Endometrium (tissue), 2 donors: ENCODE measurements around the gene RAB43.

Source experiments
- FAIRE-seq: peaks from 2 replicates; lab custom pipeline; 2012; peaks lifted over from hg19 to GRCh38; lab: Jason Lieb, UNC
- donor health status: control.
- donor health status: control.

Gene RAB43

DNA sequence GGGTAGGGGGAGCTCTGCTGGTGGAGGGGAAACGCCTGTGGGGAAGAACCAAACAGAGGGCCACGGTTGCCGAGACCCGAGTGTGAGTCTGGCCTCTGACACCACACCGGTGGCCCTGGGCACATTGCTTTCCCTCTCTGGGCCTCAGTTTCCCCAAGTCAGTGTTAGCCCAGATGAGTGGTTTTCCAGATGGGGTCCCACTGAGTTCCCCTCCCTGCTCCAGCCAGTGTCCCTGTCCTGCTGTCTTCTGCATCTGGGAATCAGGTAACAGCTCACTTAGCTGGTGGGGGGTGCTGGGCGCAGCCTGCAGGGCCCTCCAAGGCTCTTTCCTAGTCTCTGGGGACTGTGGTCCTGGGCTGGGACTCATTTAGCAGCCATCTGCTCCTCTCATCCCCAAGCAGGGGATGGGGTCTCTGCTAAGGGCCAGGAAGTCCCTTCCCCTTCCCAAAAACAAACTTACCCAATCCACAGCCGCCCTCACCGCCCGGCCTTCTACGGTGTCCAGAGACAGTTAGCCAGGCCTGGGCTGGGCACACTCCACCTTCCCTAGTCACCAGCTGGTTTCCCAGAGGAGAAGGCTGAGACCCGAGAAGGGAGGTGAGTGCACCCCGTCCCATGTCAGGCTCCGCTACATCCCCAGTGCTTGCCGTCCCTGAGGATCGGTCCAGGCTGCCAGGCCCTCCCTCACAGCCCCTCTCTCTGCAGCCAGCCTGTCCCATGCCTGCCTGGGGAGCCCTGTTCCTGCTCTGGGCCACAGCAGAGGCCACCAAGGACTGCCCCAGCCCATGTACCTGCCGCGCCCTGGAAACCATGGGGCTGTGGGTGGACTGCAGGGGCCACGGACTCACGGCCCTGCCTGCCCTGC, 60.3 kb downstream of the RAB43 start:
- no peak for FAIRE-seq

DNA sequence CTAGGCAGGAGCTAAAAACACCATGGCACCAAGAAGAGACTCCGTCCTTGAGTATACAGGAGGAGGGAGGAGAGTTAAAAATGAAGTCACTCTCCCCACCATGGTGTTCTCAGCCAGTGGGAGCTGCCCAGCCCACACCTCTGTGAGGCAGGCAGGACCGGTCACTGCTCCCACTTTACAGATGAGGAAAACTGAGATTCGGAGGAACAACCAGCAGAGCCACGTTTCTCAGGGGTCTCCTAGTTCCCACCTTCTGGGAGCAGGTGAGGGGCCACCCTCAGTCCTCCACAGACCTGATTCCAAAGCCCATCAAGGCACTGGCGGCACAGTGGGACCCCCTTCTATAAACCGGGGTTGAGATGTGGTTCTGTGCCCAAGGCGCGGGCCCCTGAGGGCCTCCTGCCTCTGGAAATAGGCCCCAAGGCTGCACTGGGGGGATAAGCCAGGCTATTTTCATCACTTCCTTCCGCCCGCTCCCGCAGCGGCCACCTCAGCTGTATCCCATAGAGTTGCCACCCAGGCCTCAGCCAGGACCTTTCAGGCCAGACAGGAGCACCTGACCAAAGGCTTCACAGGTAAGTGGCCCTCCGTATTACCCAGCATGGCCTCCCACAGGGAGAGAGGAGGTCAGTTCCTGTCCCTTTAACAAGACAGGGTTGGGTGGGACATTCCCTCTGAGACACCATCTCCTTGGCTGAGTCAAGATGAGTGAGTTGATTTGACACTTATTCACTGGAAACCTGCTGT, 61.2 kb downstream of the RAB43 start, which contains the start of gene GP9:
Gene GP9 (plus strand): TSS at position 504 of the 747 bp plus-strand sequence. CDS start 961 bp downstream, outside the sequence.
- no peak for FAIRE-seq

DNA sequence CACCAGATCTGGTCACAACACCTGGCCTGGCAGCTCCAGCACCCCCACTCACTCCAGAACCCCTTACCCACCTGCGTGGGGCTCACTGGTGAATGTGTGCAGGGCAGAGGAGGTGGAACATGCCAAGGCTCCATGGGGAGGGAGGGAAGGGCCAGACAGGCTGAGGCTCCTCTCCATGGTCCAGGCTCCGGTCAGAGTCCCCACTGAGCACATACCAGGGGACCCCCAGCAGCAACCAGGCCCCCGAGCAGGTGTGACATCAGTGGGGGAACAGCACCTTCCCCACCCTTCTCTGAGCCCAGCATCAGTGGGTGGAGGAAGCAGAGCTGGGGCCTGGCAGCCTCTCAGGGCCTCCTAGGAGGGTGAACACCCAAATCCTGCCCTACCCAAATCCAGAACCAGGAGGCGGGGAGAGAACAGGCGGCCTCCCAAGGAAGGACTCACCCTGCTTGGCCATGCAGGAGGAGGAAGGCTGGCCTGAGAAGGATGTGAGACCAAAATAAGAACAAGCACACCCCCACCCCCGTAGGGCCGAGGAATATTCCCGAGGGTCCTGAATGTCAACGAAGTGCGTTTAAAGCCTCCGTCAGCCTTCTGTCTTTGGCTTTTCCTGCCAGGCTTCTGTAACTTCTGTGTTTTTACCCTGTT, 62.2 kb downstream of the RAB43 start:
- FAIRE-seq: no peak

DNA sequence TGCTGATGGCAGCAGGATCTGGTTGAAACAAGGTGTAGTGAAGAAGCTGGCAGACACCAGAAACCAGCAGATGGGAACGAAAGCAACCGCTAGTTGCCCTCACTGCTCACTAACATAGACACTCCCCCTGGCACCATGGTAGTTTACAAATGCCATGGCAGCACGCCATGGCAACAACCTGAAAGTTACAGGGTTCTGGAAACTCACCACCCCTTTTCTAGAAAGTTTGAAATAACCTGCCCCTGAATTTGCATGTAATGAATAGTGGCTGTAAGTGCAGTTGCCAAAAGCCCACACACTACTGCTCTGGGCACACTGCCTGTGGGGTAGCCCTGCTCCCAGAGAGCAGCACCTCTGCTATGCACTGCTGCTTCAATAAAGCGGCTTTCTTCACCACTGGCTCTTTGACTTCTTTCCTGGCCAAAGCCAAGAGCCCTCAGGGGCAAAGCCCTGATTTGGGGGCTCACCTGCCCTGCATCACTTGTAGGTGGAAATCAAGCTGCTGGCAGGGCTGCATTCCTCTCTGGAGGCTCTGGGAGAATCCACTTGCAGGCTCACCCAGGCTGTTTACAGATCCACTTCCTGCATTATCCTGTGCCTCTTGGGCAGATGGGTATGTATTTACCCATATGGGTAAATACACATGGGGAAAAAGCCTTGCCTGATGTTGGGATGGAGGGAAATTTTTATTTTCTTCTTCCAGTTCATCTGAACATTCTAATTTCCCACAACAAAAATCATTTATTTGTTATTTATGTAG, 63.0 kb downstream of the RAB43 start:
- no peak for FAIRE-seq

DNA sequence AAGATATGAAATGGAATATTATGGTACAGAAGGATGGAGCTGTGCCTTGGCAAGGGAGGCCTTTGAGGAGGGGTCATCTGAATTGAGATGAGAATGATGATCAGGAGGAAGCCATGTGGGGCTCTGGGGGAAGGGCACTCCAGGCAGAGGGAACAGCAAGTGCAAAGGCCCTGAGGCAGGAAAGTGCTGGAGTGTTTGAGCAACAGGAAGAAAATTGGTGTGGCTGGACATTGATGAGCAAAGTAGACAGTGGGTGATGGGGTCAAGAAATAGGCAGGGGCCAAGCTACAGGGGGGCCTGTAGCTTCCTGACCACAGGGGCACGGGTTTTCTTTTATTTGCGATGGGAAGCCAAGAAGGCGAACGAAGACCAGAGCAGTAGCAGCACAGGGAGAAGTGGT, 64.4 kb downstream of the RAB43 start:
- FAIRE-seq: no peak

DNA sequence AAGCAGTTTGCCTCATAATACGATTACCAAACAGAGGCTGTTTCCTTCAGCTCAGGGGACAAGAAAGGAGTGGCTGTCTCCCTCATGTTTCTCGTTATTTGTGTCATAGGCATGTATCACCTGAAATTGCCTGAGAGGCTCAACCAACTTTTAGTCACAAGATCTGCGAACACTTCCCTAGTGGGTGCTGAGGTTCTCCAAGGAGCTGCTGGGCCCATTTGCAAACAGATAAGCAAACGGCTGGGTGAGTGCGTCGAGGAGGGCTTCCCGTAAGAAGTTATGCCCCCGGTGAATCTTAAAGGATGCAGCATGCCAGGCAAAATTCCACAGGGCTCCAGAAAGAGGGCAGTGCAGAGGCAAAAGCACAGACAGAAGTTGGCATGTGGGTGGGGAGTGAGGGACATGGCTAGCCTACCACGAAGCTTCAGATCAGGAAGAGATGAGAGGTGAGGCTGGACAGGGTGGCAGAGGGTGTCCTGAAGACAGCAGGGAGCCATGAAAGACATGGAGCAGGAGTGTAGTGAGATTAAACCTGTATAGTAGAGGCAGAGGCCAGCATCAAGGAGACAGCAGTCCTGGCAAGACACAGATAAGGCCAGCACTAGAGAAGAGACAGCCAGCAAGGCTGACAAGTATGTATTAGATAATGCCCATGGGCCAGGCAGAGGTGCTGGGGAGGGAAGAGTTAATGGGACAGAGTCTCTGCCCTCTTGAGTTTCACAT, 65.0 kb downstream of the RAB43 start:
- no peak for FAIRE-seq

DNA sequence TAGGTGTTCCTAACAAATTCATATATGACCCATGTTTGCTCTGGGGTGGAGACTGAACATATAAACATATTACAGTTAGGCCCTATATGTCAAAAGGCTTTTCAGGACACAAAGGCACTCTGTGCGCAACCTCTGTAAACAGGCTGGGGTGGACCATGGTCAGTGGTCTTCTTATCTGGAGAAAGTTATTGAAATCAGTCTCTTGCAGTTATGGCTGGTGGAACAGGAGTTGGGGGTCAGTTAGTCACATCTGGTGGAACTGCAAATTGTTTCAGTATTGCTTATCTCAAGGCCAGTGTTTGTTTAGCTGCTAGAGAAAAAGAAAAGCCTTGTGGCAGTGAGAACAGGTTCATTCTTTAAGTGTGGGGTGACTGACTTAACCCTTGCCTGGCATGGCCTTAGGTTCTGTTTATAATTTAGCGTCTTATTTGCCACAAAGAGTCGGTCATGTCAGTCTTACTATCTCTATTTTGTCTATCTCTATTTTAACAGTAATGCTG, 66.9 kb downstream of the RAB43 start:
- FAIRE-seq: no peak

DNA sequence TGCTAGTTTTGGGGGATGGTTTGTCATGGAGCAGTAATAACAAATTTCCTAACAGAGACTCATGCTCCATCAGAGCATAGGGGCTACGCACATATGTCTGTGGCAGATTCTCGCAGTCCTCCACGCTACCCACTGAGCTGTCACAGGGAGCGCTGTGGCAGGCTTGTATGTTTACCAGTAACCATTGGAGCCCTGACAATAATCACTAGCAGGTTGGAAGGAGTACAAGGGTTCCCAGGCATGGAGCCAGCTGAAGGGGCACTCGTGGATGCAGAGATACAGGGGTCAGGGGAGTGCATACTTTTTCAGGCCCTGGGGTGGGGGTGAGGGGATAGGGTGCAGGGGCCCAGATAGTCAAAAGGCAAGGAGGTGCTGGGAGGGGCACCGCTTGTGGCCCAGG, 68.9 kb downstream of the RAB43 start:
- FAIRE-seq: no peak

DNA sequence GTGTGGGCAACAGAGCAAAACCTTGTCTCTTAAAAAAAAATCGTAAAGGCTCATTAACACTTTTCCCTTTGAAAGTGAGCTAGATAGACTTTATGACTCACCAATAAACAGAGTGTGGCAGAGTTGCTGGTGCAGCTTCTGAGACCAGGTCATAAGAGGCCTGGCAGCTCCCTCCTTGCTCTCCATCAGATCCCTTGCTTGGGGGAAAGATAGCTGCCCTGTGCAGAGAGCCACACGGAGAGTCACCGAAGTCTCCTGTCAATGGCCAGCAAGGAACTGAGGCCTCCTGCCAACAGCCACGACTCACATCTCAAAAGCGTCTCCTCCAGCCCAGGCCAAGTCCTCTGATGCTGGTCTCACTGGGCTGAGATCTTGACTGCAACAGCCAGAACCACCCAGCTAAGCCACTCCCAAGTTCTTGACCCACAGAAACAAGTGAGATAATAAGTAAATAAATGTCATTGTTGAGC, 69.7 kb downstream of the RAB43 start:
- FAIRE-seq: no peak

DNA sequence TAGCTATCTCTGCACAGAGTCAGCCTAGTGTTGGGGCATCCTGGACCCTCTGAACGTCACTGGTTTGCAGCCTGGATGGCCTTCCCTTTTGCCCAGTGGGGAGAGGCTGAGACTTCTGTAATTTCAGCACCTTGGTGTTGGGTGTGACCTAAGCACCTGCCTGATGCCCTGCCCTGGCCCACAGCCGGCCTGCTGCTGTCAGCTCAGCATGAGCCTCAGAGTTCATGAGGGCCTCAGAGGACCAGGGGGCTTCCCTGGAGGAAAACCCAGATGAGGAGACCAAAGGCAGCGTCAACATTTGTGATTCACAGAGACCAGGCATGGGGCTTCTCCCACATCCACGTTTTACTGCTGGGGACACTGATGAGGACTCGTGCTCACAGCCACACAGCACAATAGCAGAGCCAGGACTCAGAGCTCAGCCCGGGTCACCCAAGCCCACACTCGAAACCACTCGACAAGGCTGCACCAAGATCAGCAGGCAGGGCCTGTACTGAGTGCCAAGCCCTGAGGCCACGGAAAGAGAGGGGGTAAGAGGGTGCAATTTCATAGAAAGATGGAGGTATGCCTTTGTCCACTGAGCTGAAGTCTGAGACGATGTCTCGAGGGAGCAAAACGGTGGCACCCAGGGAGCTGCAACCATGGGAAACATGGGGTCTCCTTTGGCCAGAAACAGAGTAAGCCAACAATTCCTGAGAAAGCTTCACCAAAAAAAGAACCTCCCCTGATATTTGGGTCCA, 70.9 kb downstream of the RAB43 start:
- no peak for FAIRE-seq

DNA sequence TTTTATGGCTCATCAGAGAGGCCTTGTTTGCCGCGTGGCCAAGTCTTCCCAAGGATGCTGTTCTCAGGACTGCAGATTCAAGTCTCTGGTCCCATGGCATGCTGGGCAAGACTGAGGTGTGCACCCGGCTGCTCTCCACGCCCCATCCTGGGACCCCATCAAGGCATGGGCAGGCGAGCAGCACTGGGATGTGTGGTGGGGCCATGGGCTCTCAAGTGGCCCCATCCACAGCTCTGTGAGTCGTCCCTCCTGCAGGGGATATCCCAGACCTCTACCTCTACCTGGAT, 74.1 kb downstream of the RAB43 start:
- FAIRE-seq: no peak

DNA sequence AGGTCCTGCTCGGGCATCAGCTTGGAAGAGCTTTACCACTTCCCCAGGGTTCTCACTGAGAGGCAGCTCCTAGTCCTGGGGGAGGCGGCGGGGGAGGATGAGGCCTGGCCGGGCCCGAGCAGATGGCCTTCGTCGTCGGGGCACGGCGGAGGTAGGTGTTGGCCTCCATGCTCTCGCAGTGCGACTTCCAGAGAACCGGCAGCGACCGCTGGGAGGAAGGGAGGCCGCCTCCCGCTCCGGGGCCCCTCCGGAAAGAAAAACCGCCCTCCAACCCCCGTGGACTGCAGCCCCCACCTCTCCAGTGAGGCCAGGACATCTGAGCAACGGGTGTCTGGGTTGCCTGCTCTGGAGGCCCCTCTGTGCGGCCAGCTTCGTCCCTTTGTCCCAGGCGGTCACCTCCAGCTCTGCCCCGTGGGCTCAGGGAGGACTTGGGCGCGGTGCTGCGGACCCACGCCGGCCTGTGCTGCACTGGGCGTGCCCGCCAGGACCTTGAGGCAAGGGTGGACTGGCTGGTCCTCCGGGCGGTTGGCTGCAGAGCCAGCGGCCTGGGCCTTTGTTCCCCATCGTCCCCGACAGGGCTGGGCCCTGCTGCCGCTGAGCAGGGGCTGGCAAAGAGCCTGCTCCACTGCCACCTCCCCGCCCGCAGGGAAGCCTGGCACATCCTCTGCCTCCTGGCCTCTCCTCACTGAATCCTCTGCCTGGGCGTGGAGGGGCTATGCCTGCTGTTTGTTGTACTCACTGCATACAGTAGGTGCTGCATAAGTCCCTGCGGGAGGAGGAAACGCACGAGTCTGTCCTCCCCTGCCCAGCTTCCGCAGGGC, 74.7 kb downstream of the RAB43 start:
- FAIRE-seq: no peak

DNA sequence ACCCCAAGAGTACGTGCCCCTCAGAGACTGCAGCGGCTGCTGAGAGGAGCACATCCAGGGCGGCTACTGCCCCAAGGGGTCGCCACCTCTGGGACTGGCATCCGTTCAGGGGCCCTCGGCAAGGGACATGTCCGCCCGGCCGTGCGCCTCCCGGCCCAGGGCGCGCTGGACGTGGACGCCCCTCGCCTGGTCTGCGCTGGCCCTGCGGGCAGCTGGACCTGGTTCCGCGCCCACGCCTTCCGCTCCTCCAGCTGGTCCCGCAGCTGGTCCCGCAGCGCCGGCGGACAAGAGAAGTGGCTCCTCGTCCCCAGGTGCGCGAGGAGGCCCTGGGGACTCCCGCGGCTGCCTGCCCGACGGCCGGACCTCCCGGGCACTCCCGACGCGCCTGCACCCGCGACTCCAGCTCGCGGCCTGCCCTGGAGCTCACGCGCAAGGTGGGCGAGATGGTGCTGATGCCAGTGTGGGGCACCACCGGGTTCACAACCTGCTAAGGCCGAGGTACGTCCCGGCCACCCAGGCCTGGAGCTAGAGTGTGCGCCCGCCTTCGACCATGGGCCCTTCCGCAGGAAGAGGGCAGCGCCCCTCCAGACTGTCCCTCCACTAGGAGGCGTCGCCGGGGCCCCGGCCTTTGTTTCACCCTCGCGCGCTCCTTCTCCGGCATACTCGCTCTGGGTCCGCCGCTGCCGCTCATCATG, 75.4 kb downstream of the RAB43 start:
- FAIRE-seq: no peak

DNA sequence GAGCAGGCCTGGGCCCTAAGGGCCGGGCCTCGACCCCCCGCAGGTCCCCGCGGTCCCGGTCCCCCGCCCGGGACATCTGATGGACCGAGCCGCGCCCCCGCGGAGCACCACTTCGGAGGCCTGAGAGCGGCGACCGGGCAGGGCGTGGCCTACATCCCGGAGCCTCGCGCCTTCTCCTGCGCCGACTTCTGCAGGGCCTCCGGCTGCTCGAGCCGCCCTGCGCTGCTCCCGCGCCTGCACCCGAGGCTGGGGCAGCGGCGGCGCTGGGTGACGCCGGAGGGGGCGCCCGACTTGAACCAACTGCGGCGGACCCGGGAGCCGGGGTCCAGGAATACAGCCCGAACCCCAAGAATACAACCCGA, 75.9 kb downstream of the RAB43 start:
- FAIRE-seq: no peak

DNA sequence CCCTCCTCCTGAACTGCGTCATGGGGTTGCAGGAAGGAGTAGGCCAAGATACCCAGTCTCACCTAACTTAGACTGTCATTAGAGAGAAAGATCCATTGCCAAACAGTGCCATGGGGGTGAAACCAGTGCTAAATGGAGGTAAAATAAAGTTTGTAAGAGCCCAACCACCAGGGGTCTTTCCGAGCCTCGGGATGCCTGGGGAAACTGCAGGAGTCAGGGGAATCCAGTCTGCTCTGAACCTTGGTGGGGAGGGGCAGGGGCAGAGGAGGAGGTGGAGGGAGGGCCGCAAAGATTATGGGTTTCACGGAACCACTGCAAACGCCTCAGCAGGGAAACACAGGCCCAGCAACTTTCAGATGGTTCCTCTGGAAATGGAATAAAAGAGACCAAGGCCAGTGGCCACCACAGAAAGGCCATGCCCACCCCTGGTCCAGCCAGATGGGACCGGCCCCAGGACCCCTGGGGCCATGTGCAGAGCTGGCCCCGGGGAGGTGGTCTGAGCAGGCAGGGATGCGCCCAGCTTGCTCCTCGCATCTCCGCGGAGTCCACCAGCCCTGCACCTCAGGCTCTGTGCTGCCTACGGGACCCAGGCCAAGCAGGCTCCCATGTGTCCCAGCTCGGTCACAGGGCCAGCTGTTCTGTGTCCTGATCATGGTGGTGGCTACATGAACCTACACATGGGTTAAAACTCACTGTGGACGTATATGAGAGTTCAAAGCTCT, 80.9 kb downstream of the RAB43 start:
- no peak for FAIRE-seq

DNA sequence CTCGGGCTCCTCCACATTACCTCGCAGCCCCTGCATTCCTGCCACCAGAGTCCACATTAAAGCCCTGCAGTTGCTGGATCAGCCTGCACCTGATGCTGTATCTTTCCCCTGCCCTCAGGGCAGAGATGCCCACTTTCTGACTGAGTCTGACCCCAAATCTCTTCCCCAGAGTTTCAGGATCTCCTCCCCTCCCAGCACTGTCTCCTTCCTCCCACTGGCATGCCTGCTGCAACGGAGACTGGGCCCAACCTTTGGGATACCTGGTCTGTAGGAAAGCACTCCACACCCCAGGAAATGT, 81.6 kb downstream of the RAB43 start:
- FAIRE-seq: no peak

DNA sequence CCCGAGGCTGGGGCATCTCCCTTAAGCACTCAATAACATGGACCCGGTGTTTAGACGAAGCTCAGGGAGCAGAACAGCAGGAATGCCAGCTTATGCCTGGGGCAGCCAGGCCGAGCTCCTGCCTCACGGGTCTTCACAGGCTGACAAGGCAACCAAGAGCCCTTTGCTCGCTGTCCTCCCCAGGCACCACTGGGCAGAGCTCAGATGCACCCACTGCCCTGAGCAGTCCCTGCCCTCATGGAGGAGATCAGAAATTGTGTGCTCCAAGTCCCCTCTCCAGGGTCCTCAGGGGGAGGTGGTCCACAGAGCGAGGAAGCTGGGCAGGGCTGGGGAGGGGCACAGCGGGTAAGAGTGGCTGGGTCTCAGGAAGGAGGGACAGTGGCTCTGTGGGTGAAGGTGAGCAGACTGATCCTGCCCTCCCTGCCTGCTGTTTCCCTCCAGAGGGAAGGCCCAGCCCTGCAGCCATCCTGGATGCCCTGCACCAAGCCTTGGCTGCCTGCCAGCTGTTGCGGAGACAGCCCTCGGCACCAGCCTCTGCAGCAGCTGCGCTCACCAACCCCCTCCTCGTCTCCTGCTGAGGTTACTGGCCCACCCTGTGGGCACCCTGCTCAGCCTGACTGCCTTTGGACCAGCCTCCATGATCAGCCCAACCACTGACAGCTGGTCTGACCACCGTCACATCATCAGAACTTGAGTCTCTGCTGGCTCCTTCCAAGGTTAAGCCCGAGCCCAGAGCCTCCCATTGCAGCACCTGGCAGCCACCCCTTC, 82.1 kb downstream of the RAB43 start:
- no peak for FAIRE-seq
